ENCODE results near the gene MXRA5.
"Not testable (repeated sequence)": the region's sequence is repeated elsewhere in the genome, so short reads cannot be mapped to it uniquely, and the experiment has no call there.

Gene MXRA5

GRCh38 chrX:3290561-3290960, 55.9 kb downstream of the MXRA5 start:
- Histone ChIP-seq H3K4me1 (ENCODE audit: insufficient read depth, low read length) (peaks cover 10% of the 10 kb centered on the region), H3K36me3 (ENCODE audit: insufficient read depth, low read length) (no peaks in the 10 kb centered on the region), H3K9ac (ENCODE audit: low read depth, low read length) (no peak overlapping the region), H3K9me3 (ENCODE audit: control insufficient read depth, insufficient read depth, low read length) (no peaks in the 10 kb centered on the region; the same call in 1 of the 2 replicates)

DNA sequence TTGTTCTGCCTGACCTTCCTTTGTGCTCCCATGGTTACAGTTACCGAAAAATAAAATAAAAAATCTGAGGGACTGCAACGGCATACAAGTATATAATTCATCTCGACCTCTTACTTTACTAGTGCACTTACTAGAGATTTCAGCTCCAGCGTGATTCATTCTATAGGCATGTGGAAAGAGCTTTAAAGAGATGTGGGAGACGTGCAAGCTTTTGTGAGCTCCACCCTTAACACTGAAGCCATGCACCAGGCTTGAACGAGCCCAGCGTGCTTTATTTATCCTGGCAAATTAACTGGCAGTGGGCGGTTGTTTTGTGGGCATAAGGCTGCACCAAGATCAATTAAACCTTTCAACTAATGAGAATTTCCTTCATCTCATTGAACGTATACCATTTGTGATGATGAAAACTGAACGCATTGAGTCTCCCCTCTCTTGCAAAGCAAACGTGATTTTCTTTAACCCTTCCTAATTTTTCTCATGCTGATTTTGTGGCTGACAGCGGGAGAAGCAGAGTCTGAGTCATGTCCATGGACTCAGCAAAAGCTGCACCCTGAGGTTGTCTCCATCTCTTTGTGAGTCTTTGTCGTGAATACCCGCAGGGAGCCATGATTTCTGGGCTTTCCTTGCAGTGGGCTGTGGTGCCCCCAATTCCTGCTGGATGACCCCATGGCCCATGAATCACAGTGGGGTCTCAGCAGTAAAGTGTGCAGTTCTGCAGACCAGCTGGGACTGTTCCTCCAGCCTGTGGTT, 60.1 kb downstream of the MXRA5 start:
- H3K9me3 ChIP-seq (ENCODE audit: control insufficient read depth, insufficient read depth, low read length) = no peaks in the 10 kb centered on the region; the same call in 1 of the 2 replicates
- H3K9ac ChIP-seq (ENCODE audit: low read depth, low read length) = peak overlapping the region; percentile 14; the same call in 1 of the 2 replicates
- peaks cover 10% of the 10 kb centered on the region for H3K4me1 ChIP-seq (ENCODE audit: insufficient read depth, low read length)
- H3K36me3 ChIP-seq (ENCODE audit: insufficient read depth, low read length) = no peaks in the 10 kb centered on the region

- H3K9ac ChIP-seq (ENCODE audit: low read depth, low read length) = no peak overlapping the region
- no peaks in the 10 kb centered on the region; the same call in 1 of the 2 replicates for H3K9me3 ChIP-seq (ENCODE audit: control insufficient read depth, insufficient read depth, low read length)
- no peaks in the 10 kb centered on the region for H3K4me1 ChIP-seq (ENCODE audit: insufficient read depth, low read length)
- H3K36me3 ChIP-seq (ENCODE audit: insufficient read depth, low read length) = no peaks in the 10 kb centered on the region; the same call in 1 of the 2 replicates
Observed at GRCh38 chrX:3280706-3281105, 65.7 kb downstream of the MXRA5 start.

GRCh38 chrX:3273668-3274067, 72.8 kb downstream of the MXRA5 start:
- not testable (repeated sequence) for H3K9ac ChIP-seq (ENCODE audit: low read depth, low read length); H3K4me1 ChIP-seq (ENCODE audit: insufficient read depth, low read length); H3K36me3 ChIP-seq (ENCODE audit: insufficient read depth, low read length); H3K9me3 ChIP-seq (ENCODE audit: control insufficient read depth, insufficient read depth, low read length)

DNA sequence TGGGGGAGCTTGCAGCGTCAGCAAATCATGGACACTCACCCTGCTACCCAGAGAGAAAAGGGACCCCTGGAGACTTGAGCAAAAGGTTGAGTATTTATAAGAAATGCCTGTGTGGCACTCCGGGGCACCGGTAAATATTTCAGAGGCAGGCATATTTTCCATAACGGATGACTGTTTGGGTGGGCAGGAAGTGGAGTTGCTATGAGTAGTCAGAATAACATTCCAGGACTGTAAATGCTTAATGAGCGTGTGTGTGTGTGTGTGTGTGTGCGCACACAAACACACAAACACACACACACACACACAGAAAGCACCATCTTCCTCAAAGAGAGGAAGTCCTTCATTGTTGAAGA, 74.6 kb downstream of the MXRA5 start:
- Histone ChIP-seq H3K36me3 (ENCODE audit: insufficient read depth, low read length) (no peaks in the 10 kb centered on the region), H3K4me1 (ENCODE audit: insufficient read depth, low read length) (0 out of 2 replicates have a peak, but pooled peaks cover 5% of the 10 kb centered on the region), H3K9me3 (ENCODE audit: control insufficient read depth, insufficient read depth, low read length) (no peaks in the 10 kb centered on the region; the same call in 1 of the 2 replicates), H3K9ac (ENCODE audit: low read depth, low read length) (no peak overlapping the region)

GRCh38 chrX:3271183-3271833, 75.1 kb downstream of the MXRA5 start:
- H3K9me3 ChIP-seq (ENCODE audit: control insufficient read depth, insufficient read depth, low read length) = no peaks in the 10 kb centered on the region; the same call in 1 of the 2 replicates
- H3K9ac ChIP-seq (ENCODE audit: low read depth, low read length) = no peak overlapping the region
- H3K36me3 ChIP-seq (ENCODE audit: insufficient read depth, low read length) = no peaks in the 10 kb centered on the region
- 0 out of 2 replicates have a peak, but pooled peaks cover 5% of the 10 kb centered on the region for H3K4me1 ChIP-seq (ENCODE audit: insufficient read depth, low read length)

DNA sequence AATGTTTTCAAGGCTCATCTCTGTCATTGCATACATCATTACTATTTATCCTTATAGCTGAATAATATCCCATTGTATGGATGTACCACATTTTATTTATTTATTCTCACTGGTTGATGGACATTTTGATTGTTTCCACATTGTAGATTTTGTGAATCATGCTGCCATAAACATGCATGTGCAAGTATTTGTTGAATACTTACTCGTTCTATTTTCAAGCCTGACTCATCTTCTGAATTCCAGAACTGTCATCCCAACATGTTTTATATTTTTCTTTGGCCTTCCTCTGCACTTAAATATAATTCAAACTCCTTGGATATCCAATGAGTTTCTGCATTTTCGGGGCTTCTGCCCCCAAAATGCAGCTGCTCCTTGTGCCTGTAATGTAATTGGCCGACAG, 77.6 kb downstream of the MXRA5 start:
- H3K4me1 ChIP-seq (ENCODE audit: insufficient read depth, low read length) = 0 out of 2 replicates have a peak, but pooled peaks cover 5% of the 10 kb centered on the region
- H3K9ac ChIP-seq (ENCODE audit: low read depth, low read length) = no peak overlapping the region
- no peaks in the 10 kb centered on the region for H3K9me3 ChIP-seq (ENCODE audit: control insufficient read depth, insufficient read depth, low read length)
- no peaks in the 10 kb centered on the region for H3K36me3 ChIP-seq (ENCODE audit: insufficient read depth, low read length)

DNA sequence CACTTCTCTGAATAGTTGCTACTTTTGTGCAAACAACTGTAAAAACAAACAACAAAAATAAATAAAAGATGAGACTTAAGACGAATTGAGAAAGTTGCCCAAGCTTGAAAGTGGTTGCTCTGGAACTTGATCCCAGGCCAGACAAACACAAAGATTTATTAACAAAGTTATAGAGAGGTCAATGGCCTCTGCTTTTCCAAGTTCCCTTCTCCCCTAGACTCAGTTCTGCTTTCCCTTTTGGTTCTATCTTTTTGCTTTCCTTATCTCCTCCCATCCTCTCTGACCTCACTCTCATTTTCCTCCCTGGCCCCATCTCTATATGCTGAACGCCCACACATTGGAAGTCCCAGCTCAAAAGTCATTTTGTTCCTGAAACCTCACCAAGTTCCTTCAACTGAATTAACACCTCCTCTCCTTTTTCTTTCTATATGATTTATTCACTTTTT, 82.7 kb downstream of the MXRA5 start:
- Histone ChIP-seq H3K9ac (ENCODE audit: low read depth, low read length) (no peak overlapping the region), H3K4me1 (ENCODE audit: insufficient read depth, low read length) (peaks cover 4% of the 10 kb centered on the region; the same call in 1 of the 2 replicates), H3K9me3 (ENCODE audit: control insufficient read depth, insufficient read depth, low read length) (no peaks in the 10 kb centered on the region), H3K36me3 (ENCODE audit: insufficient read depth, low read length) (no peaks in the 10 kb centered on the region)

- H3K9ac ChIP-seq (ENCODE audit: low read depth, low read length) = no peak overlapping the region
- peaks cover 4% of the 10 kb centered on the region; the same call in 1 of the 2 replicates for H3K4me1 ChIP-seq (ENCODE audit: insufficient read depth, low read length)
- H3K9me3 ChIP-seq (ENCODE audit: control insufficient read depth, insufficient read depth, low read length) = no peaks in the 10 kb centered on the region
- H3K36me3 ChIP-seq (ENCODE audit: insufficient read depth, low read length) = no peaks in the 10 kb centered on the region
Observed at GRCh38 chrX:3262901-3263300, 83.6 kb downstream of the MXRA5 start.

Measured in ES-I3 (cell line).